IPS DF 19.7 (cell line): ENCODE data around the gene SMIM31.

Experiments
- DNase-seq: peaks from one replicate; pipeline ENCODE4 v3.0.0-alpha.2; 2013; ENCODE audit warnings: low read depth, low spot score

SMIM31 gene

GRCh38 chr4:164783976-164784375, 30.0 kb downstream of the SMIM31 start:
- no peak for DNase-seq

GRCh38 chr4:164789047-164789446, 35.1 kb downstream of the SMIM31 start:
- DNase-seq: no peak

- no peak for DNase-seq
These were observed 36.3 kb downstream of the SMIM31 start for GRCh38 chr4:164790249-164790648.

GRCh38 chr4:164799410-164799809, 45.5 kb downstream of the SMIM31 start:
- DNase-seq: peak; percentile 84

- no peak for DNase-seq
These were observed 46.9 kb downstream of the SMIM31 start for GRCh38 chr4:164800786-164801185.

- DNase-seq: no peak
These were observed 48.5 kb downstream of the SMIM31 start for GRCh38 chr4:164802301-164802901.

- DNase-seq: no peak
These were observed 49.8 kb downstream of the SMIM31 start for GRCh38 chr4:164803702-164804101.

GRCh38 chr4:164807611-164808010, 53.7 kb downstream of the SMIM31 start:
- DNase-seq: peak; percentile 64

- DNase-seq: no peak
These were observed 59.6 kb downstream of the SMIM31 start for GRCh38 chr4:164813554-164813953.

GRCh38 chr4:164815711-164816110, 61.8 kb downstream of the SMIM31 start:
- no peak for DNase-seq

GRCh38 chr4:164819366-164819765, 65.4 kb downstream of the SMIM31 start:
- DNase-seq: no peak

- no peak for DNase-seq
These were observed 67.8 kb downstream of the SMIM31 start for GRCh38 chr4:164821711-164822110.

- no peak for DNase-seq
These were observed 70.7 kb downstream of the SMIM31 start for GRCh38 chr4:164824581-164824980.

GRCh38 chr4:164828955-164829354, 75.0 kb downstream of the SMIM31 start:
- no peak for DNase-seq

GRCh38 chr4:164846566-164846965, 92.6 kb downstream of the SMIM31 start:
- no peak for DNase-seq

- no peak for DNase-seq
These were observed 93.1 kb downstream of the SMIM31 start for GRCh38 chr4:164847016-164847415.

GRCh38 chr4:164847967-164848649, 94.2 kb downstream of the SMIM31 start:
- no peak for DNase-seq
